HG02973 (cell line): Measurements from ENCODE around the gene LILRB3.

ENCODE experiments used
- ATAC-seq: cut with Tn5 transposase; IDR thresholded peaks from one replicate; pipeline ENCODE4 v1.9.1; 2021; ENCODE audit warnings: moderate library complexity; ENCODE audit not compliant: unreplicated experiment

The LILRB3 gene

GRCh38 chr19:54169149-54169740, 53.6 kb downstream of the LILRB3 start:
- ATAC-seq, result no peak

GRCh38 chr19:54168174-54168917, 54.5 kb downstream of the LILRB3 start:
- no peak for ATAC-seq
